ENCODE data around the gene RHOA.
A peak's percentile ranks its signal among the peaks of the same experiment; 100 is the strongest.
"Not testable (repeated sequence)": the region's sequence is repeated elsewhere in the genome, so short reads cannot be mapped to it uniquely, and the experiment has no call there.

RHOA gene

GRCh38 chr3:49341996-49342395 lies 69.8 kb downstream of the RHOA start:
- TF ChIP-seq, protein P1, sequence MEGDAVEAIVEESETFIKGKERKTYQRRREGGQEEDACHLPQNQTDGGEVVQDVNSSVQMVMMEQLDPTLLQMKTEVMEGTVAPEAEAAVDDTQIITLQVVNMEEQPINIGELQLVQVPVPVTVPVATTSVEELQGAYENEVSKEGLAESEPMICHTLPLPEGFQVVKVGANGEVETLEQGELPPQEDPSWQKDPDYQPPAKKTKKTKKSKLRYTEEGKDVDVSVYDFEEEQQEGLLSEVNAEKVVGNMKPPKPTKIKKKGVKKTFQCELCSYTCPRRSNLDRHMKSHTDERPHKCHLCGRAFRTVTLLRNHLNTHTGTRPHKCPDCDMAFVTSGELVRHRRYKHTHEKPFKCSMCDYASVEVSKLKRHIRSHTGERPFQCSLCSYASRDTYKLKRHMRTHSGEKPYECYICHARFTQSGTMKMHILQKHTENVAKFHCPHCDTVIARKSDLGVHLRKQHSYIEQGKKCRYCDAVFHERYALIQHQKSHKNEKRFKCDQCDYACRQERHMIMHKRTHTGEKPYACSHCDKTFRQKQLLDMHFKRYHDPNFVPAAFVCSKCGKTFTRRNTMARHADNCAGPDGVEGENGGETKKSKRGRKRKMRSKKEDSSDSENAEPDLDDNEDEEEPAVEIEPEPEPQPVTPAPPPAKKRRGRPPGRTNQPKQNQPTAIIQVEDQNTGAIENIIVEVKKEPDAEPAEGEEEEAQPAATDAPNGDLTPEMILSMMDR (IDR thresholded peaks at IDR 0.05; ENCODE audit: control extremely low read depth, extremely low read depth, low read depth, missing control alignments), result no peak
- ChIA-PET POLR2A (no interaction called here), CTCF (interaction anchor here (1.0 to 1.6 kb wide), 2 partner anchors 10 to 107 kb away, joined by 4 to 5 read pairs; no protein-coding TSS in a partner anchor)
- DNase-seq (ENCODE audit: extremely low spot score), result no peak

DNA sequence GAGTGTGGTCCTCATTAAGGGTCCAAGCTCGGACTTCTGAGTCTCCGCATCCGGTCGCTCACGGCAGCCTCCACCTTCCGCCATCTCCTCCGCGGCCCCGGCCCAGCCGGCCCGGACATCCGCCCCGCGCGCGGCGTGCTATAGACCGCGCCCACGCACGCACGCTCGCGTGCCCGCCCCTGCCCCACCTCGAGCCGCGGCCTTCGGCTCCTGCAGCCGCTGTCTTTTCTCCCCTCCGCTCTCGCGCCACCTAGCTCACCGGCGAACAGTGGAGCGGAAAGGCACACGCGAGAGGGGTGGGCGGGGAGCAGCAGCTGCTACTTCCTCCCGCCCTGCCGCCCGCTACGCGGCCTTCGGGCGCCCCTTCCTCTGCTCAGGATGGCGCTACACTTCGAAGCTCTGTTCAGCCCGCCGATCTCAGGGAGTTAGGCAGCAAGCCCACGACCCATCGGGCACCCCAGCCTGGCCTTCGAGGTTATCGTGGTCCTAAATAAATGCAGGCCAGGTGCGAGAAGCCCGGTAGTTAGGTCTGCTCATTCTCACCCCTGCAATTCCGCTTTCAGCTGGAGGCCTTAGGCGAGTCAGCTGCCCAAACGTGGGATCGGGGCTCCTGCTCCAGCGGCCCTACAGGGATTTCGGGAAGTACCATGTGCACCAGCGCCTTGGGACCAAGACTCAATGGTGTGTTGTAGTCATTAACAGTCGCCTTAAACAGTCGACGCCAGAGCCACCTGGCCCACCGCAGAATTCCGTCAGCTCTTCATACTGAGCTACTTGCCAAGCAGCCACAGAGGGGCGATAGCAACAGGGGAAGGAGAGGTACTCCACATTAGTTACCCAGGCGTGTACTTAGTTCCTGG lies 71.6 kb downstream of the RHOA start, which contains the start of gene USP4:
Gene USP4 (minus strand): TSS at position 113 of the 860 bp plus-strand sequence. CDS start 29 bp downstream, at position 84.
- TF ChIP-seq, protein P1 (IDR thresholded peaks at IDR 0.05; ENCODE audit: control extremely low read depth, extremely low read depth, low read depth, missing control alignments), result peak; percentile 71
- DNase-seq (ENCODE audit: extremely low spot score), result peak; percentile 95
- CTCF ChIA-PET, result interaction anchor here (0.7 to 3.0 kb wide), 36 partner anchors 8 to 246 kb away, joined by 3 to 37 read pairs (median 6); partner anchors contain the start of genes DAG1, KLHDC8B, NICN1 and QRICH1
- POLR2A ChIA-PET, result interaction anchor here (0.5 to 2.7 kb wide), 19 partner anchors 8 to 1426 kb away, joined by 3 to 26 read pairs (median 5); partner anchors contain the start of genes GPX1, NDUFAF3, RHOA and TCTA

GRCh38 chr3:49339581-49339940 lies 72.2 kb downstream of the RHOA start:
- TF ChIP-seq, protein P1 (IDR thresholded peaks at IDR 0.05; ENCODE audit: control extremely low read depth, extremely low read depth, low read depth, missing control alignments), result no peak
- ChIA-PET POLR2A (interaction anchor here (0.5 to 2.7 kb wide), 13 partner anchors 9 to 1425 kb away, joined by 3 to 26 read pairs (median 5); partner anchors contain the start of genes GPX1, NDUFAF3, RHOA and TCTA), CTCF (interaction anchor here (0.9 to 3.0 kb wide), 31 partner anchors 8 to 245 kb away, joined by 3 to 37 read pairs (median 6); partner anchors contain the start of genes KLHDC8B, QRICH1, RHOA and TCTA)
- DNase-seq (ENCODE audit: extremely low spot score), result no peak

DNA sequence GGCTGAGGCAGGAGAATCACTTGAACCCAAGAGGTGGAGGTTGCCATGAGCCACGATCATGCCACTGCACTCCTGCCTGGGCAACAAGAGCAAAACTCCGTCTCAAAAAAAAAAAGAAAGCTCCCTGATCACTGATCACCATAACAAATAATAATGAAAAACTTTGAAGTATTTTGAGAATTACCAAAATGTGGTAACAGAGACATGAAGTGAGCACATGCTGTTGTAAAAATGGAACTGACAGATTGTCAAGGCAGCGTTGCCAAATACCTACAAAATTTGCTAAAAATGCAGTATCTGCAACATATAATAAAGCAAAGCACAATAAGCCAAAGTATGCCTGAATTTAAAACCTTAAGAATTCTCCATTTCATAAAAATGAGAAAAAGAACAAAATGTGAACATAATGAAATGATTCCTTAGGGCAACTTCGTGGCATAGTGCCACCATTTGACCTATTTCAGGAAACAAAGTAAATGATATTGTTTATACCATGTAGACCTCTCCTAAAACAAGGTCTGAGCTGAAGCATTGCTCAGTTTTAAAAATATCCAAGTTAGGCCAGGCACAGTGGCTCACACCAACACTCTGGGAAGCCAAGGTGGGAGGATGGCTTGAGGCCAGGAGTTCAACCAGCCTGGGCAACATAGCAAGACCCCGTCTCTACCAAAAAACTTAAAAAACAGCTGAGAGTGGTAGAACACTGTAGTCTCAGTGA lies 77.7 kb downstream of the RHOA start:
- ChIA-PET POLR2A (no interaction called here), CTCF (interaction anchor here (1.3 to 2.0 kb wide), 3 partner anchors 11 to 115 kb away, joined by 4 to 7 read pairs (median 6); no protein-coding TSS in a partner anchor)
- TF ChIP-seq, protein P1 (IDR thresholded peaks at IDR 0.05; ENCODE audit: control extremely low read depth, extremely low read depth, low read depth, missing control alignments), result no peak
- DNase-seq (ENCODE audit: extremely low spot score), result no peak

DNA sequence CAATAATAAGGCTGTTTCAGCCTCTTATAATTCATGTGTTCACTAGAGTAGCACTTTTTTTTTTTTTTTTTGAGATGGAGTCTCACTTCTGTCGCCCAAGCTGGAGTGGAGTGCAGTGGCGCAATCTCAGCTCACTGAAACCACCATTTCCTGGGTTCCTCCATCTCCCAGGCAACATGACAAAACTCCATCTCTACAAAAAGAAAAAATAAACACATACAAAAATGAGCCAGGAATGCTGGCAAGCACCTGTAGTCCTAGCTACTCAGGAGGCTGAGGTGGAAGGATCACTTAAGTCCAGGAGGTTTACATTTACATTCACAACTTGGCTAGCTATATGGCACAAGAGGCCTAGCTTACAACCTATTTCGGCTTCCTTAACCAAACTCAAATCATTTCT lies 78.7 kb downstream of the RHOA start:
- TF ChIP-seq, protein P1 (IDR thresholded peaks at IDR 0.05; ENCODE audit: control extremely low read depth, extremely low read depth, low read depth, missing control alignments), result no peak
- ChIA-PET CTCF (no interaction called here), POLR2A (no interaction called here)
- no peak for DNase-seq (ENCODE audit: extremely low spot score)

DNA sequence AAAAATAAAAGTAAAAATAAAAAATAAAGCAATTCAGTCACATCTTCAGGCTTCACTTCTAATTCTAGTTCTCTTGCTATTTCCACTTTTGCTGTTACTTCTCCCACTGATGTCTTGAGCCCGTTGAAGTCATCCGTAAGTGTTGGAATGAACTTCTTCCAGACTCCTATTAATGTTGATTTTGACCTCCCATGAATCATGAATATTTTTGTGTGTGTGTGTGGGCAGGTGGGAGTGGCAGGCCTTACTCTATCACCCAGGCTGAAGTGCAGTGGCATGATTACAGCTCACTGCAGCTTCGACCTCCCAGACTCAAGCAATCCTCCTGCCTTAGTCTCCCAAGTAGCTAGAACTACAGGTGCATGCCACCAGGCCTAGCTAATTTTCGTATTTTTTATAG lies 82.6 kb downstream of the RHOA start:
- POLR2A ChIA-PET, result no interaction called here
- DNase-seq (ENCODE audit: extremely low spot score), result no peak
- CTCF ChIA-PET, result interaction anchor here (2.7 kb wide), 1 partner anchor 10 kb away, joined by 11 read pairs; the partner anchor contains the start of gene USP4
- TF ChIP-seq, protein P1 (IDR thresholded peaks at IDR 0.05; ENCODE audit: control extremely low read depth, extremely low read depth, low read depth, missing control alignments), result no peak

- CTCF ChIA-PET, result interaction anchor here (2.7 kb wide), 1 partner anchor 11 kb away, joined by 11 read pairs; the partner anchor contains the start of gene USP4
- POLR2A ChIA-PET; DNase-seq (ENCODE audit: extremely low spot score): not testable (repeated sequence)
Observed at GRCh38 chr3:49328350-49328749, 83.4 kb downstream of the RHOA start.
